SU-DHL-6 (cell line): ENCODE results near the gene FBXW8.

Experiments
- H2AFZ ChIP-seq: fragments of 200-600 bp; sonication (generic); 2 replicates; pipeline ENCODE4 v1.6.1; 2014; ENCODE audit warnings: low read depth, mild to moderate bottlenecking, moderate library complexity, mixed read lengths, antibody characterized with exemption, low read length; ENCODE audit not compliant: severe bottlenecking
- H3F3A ChIP-seq: fragments of 200-600 bp; shearing (Covaris generic); 2 replicates; pipeline ENCODE4 v1.6.0; 2016; ENCODE audit warnings: antibody characterized with exemption, mild to moderate bottlenecking; ENCODE audit not compliant: insufficient read depth
- H3K27ac ChIP-seq: fragments of 200-600 bp; sonication (generic); 2 replicates; pipeline ENCODE4 v1.5.1; 2016; ENCODE audit warnings: low read depth, mild to moderate bottlenecking, low read length, moderate library complexity, mixed read lengths
- H3K27me3 ChIP-seq: fragments of 200-600 bp; sonication (generic), shearing (Covaris generic); 2 replicates; pipeline ENCODE4 v1.6.0; 2014; ENCODE audit warnings: mild to moderate bottlenecking, low read length
- H3K36me3 ChIP-seq: fragments of 200-600 bp; sonication (generic); 2 replicates; pipeline ENCODE4 v1.6.1; 2014; ENCODE audit warnings: mild to moderate bottlenecking, low read length, mixed read lengths
- H3K4me2 ChIP-seq: fragments of 300-600, 200-600 bp; shearing (Covaris generic), sonication (generic); 2 replicates; pipeline ENCODE4 v1.6.0; 2014; ENCODE audit warnings: low read length, low read depth, mild to moderate bottlenecking; ENCODE audit not compliant: poor library complexity, severe bottlenecking
- H3K4me3 ChIP-seq: fragments of 200-600 bp; sonication (generic); 2 replicates; pipeline ENCODE4 v1.5.1; 2014; ENCODE audit warnings: antibody characterized with exemption, low read length, mild to moderate bottlenecking, mixed read lengths; ENCODE audit not compliant: insufficient read depth, poor library complexity, severe bottlenecking
- H3K79me2 ChIP-seq: fragments of 200-600 bp; sonication (generic); 2 replicates; pipeline ENCODE4 v1.6.1; 2014; ENCODE audit warnings: mild to moderate bottlenecking, low read length, moderate library complexity; ENCODE audit not compliant: insufficient read depth
- H3K9ac ChIP-seq: fragments of 200-600 bp; sonication (generic); 2 replicates; pipeline ENCODE4 v1.7.0; 2014; ENCODE audit warnings: mild to moderate bottlenecking, low read length
- H3K9me2 ChIP-seq: fragments of 200-600 bp; sonication (generic); replicated peaks from 2 replicates; pipeline ENCODE4 v1.6.1; 2014; ENCODE audit warnings: low read length; ENCODE audit not compliant: insufficient read depth
- H3K9me3 ChIP-seq: fragments of 200-600 bp; sonication (generic); 2 replicates; pipeline ENCODE4 v1.6.1; 2014; ENCODE audit warnings: low read length, mixed read lengths; ENCODE audit not compliant: insufficient read depth
- H4K20me1 ChIP-seq: fragments of 200-600 bp; sonication (generic); 2 replicates; pipeline ENCODE4 v1.6.1; 2014; ENCODE audit warnings: low read depth, mild to moderate bottlenecking, antibody characterized with exemption, low read length, moderate library complexity, mixed read lengths
- EZH2phosphoT487 ChIP-seq: fragments of 200-600 bp; sonication (generic), shearing (Covaris generic); conservative IDR thresholded peaks from 2 replicates; pipeline ENCODE4 v1.6.1; 2018; ENCODE audit warnings: mild to moderate bottlenecking, antibody characterized with exemption, low read length, moderate library complexity, mixed read lengths
- TF ChIP-seq, protein P1 (sequence below): fragments of 200-600 bp; sonication (generic); IDR thresholded peaks from one replicate; pipeline ENCODE4 v1.5.1; 2017; ENCODE audit warnings: antibody characterized with exemption, mild to moderate bottlenecking, low read length, moderate library complexity; ENCODE audit not compliant: insufficient read depth, poor library complexity, severe bottlenecking

The FBXW8 gene

DNA sequence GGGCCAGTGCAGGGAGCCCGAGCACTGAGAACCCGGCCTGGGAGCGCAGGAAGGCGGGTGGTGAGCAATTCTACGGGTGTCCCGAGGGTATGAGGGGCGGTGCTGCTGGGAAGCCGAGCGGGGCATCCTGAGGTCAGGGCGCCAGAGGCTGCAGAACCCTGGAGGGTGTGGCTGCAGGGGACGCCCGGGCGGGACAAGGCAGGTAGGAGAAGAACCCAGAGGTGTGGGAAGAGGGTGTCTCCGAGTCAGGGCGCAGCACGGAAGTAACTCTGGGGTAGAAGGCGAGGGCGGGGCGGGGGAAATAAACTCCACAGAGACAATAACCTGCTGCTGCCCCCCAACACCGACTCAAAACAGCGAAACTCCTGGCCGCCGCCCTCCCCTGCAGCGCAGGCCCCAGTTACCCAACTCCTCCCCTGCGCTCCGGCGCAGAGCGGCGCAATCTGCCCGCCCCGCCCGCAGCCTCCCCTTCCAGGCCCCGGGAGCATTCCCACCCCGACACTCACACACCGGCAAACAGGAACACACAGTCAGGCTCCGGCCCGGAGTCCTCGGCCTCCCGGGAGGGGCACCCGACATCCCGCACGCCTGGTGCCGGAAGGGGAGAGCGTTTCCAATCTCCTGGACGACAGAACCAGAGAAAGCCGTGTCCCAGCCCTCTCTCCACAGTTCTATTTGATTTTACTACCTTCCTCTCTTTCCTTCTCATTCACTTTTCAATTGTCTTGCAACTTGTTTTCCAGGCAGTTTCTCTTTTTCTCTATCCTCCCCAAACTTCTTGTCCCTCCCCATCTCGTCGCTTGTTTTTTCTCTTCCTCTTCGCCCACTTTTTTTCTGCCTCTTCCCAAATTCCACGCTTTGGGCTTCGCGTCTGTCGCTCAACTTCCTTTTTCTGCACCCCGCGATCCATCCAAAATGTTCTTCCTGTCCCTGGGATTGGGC is 31.9 kb upstream of the FBXW8 start:
- H3K4me3 ChIP-seq, result peak overlapping the region; percentile 43
- no peaks in the 10 kb centered on the region for H3K9me3 ChIP-seq
- peak overlapping the region; percentile 40 for H2AFZ ChIP-seq
- H3K4me2 ChIP-seq, result peak overlapping the region; percentile 52
- H3K9ac ChIP-seq, result peak overlapping the region; percentile 43
- no peak overlapping the region for H3K27ac ChIP-seq
- no peaks in the 10 kb centered on the region for H3F3A ChIP-seq
- no peaks in the 10 kb centered on the region for H3K79me2 ChIP-seq
- TF ChIP-seq, protein P1, sequence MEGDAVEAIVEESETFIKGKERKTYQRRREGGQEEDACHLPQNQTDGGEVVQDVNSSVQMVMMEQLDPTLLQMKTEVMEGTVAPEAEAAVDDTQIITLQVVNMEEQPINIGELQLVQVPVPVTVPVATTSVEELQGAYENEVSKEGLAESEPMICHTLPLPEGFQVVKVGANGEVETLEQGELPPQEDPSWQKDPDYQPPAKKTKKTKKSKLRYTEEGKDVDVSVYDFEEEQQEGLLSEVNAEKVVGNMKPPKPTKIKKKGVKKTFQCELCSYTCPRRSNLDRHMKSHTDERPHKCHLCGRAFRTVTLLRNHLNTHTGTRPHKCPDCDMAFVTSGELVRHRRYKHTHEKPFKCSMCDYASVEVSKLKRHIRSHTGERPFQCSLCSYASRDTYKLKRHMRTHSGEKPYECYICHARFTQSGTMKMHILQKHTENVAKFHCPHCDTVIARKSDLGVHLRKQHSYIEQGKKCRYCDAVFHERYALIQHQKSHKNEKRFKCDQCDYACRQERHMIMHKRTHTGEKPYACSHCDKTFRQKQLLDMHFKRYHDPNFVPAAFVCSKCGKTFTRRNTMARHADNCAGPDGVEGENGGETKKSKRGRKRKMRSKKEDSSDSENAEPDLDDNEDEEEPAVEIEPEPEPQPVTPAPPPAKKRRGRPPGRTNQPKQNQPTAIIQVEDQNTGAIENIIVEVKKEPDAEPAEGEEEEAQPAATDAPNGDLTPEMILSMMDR, result no peak
- TF ChIP-seq EZH2phosphoT487, result no peak
- no peaks in the 10 kb centered on the region for H3K36me3 ChIP-seq
- 0 out of 2 replicates have a peak, but pooled peaks cover 2% of the 10 kb centered on the region for H3K27me3 ChIP-seq
- H3K9me2 ChIP-seq, result no peaks in the 10 kb centered on the region
- H4K20me1 ChIP-seq, result no peaks in the 10 kb centered on the region

DNA sequence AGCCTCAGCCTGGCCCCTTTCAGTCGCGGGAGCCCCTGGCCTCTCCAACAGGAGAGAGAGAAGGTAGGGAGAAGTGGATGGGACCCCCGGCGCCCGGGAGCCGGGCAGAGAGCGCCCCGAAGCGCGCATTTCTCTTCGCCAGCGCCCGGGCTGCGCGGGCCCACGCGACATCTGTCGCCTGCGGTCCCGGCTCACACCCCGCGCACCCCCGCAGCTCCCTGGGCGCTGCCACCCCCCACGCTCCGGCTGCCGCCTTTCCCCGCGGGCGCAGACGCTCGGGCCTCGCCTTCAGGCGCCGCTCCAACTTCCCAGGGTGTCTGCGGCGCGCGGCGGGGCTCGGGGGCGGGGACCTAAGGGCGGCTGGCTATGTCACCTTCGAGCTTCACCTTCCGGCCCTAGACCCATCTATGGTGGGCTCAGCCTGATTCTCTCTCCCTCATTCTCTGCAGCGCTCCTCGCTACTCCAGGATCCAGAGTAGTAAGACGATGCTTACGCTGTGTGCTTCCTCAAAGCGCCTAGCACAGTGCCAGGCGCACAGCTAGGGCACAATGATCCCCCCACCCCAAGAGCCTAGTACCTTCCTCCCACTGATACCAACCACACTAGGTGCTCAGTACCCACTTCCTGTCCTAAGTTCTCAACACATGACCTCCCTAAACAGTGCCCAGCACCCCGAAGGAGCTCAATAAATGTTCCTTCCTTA is 31.1 kb upstream of the FBXW8 start:
- Histone ChIP-seq H3K36me3 (no peaks in the 10 kb centered on the region), H3K4me2 (peak overlapping the region; percentile 52), H3K27ac (no peak overlapping the region), H3K27me3 (0 out of 2 replicates have a peak, but pooled peaks cover 2% of the 10 kb centered on the region), H3K79me2 (no peaks in the 10 kb centered on the region), H4K20me1 (no peaks in the 10 kb centered on the region), H3K9me3 (no peaks in the 10 kb centered on the region), H3K9ac (peak overlapping the region; percentile 43), H2AFZ (peak overlapping the region; percentile 40), H3F3A (no peaks in the 10 kb centered on the region), H3K4me3 (peak overlapping the region; percentile 43), H3K9me2 (no peaks in the 10 kb centered on the region)
- TF ChIP-seq, protein P1, result no peak
- TF ChIP-seq EZH2phosphoT487, result 0 out of 2 replicates have a peak, but pooled peaks have one; percentile 78

DNA sequence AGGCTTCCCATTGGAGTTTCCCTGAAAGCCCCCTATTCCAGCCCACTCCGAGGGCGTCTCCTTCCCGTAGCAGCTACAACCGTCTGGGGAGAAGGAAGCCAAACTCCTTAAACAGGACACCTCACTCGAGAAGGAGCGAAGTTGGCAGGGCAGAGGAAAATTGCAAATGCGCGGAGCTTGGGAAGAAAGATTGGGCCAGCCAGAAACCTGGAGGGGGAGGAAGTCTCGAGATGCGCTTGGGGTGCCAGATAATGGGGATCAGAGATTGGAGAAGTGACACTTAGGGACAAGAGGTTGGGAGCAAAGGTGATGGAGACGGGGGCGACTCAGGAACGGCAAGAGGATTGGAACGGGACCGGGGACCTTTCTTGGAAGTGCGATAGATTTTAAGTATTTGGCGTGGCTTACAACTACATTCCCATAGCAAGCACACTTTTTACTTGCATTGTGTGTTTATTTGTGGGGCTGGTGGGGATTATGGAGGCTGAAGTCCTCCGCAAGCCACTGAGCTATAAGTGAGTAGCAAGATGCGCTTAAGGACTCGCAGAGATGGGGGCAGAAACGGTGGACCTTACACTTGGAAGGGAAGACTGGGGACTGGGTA is 30.4 kb upstream of the FBXW8 start:
- 0 out of 2 replicates have a peak, but pooled peaks cover 2% of the 10 kb centered on the region for H3K27me3 ChIP-seq
- peak overlapping the region; percentile 43 for H3K9ac ChIP-seq
- H2AFZ ChIP-seq, result peak overlapping the region; percentile 5

More for the DNA sequence above, 30.4 kb upstream of the FBXW8 start:
- Histone ChIP-seq H3K27ac (no peak overlapping the region), H4K20me1 (no peaks in the 10 kb centered on the region), H3K36me3 (no peaks in the 10 kb centered on the region), H3K79me2 (no peaks in the 10 kb centered on the region), H3K9me3 (no peaks in the 10 kb centered on the region), H3K4me3 (peak overlapping the region; percentile 43), H3F3A (no peaks in the 10 kb centered on the region), H3K4me2 (peak overlapping the region; percentile 52), H3K9me2 (no peaks in the 10 kb centered on the region)
- TF ChIP-seq EZH2phosphoT487, result no peak
- TF ChIP-seq, protein P1, result no peak
